ENCODE data around the gene SYTL3.
"Not testable (repeated sequence)": the region's sequence is repeated elsewhere in the genome, so short reads cannot be mapped to it uniquely, and the experiment has no call there.

The SYTL3 gene

GRCh38 chr6:158665332-158665731, 15.5 kb downstream of the SYTL3 start:
- DNase-seq = no peak

- no peak for DNase-seq
Measured at GRCh38 chr6:158666628-158667359, 16.9 kb downstream of the SYTL3 start.

- no peak for DNase-seq
Measured at GRCh38 chr6:158667360-158667981, 17.6 kb downstream of the SYTL3 start.

DNA sequence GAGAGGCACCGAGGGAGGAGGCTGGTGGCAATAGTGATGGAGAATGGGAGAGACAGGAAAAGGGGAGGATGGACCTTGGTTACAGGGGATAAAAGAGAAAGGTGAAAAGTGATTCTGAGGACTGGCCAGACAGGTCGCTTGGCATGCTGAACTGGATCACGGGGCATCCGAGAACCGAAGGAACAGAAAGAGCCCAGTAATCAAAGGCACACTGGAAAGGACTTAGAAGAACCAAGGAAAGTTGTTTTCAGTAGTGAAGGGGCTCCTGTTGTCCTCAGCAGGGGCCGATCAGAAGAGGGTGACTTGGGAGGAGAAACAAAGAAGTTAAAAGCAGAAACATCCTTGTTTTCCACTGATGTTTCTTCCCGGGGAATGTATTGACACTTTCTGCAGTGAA, 18.9 kb downstream of the SYTL3 start:
- DNase-seq = no peak

DNA sequence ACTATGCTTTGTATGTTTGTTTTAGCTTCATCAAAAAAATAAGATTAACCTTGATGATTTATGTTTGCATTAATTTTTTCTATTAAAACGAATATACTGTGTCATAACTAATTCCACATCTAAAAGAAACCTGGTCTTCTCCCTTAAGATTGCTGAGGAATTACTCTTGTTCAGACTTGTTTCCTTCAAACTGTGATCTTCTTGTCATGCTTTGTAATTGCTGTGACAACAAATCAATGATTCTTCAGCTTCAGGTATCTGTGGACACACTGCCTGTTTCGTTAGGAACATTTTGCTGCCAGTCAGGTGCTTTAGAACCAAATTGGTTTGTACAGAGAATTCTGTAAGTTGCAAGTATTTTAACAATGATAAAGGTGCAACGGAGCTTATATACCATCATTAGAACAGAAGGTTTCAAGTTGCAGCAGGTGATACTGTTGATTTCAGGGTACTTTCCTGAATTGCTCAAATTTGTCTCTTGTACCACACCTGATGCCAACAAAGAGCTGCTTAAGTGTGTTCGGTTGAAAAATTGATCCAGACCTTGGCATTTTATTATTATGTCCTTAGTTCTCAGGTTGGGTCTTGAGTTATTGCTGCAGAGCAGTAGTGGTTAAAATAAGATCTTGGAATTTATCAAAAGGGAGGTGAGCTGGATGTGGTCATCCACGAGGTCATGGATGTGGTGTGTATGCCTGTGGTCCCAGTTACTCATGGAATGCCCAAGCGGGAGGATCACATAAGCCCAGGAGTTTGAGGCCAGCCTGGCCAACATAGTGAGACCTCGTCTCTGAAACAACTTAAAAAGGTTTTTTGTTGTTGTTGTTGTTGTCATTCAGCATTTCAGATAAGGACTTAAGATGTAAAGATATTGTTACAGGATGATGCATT, 19.5 kb downstream of the SYTL3 start:
- no peak for DNase-seq

GRCh38 chr6:158672119-158672518, 22.3 kb downstream of the SYTL3 start:
- DNase-seq = not testable (repeated sequence)

DNA sequence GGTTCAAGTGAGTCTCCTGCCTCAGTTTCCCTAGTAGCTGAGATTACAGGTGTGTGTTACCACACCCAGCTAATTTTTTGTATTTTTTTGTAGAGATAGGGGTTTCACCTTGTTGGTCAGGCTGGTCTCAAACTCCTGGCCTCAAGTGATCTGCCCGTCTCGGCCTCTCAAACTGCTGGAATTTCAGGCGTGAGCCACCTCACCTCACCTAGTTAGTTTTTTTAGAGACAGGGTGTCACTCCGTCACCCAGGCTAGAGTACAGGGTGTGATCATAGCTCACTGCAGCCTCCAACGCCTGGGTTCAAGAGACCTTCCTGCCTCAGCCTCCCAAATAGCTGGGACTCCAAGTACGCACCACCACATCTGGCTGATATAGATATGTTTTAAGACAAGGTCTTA, 22.9 kb downstream of the SYTL3 start:
- DNase-seq = no peak

GRCh38 chr6:158674342-158675131, 24.7 kb downstream of the SYTL3 start:
- no peak for DNase-seq

DNA sequence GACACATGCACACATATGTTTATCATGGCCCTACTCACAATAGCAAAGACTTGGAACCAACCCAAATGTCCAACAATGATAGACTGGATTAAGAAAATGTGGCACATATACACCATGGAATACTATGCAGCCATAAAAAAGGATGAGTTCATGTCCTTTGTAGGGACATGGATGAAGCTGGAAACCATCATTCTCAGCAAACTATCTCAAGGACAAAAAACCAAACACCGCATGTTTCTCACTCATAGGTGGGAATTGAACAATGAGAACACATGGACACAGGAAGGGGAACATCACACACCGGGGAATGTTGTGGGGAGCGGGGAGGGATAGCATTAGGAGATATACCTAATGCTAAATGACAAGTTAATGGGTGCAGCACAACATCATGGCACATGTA, 27.2 kb downstream of the SYTL3 start:
- not testable (repeated sequence) for DNase-seq

DNA sequence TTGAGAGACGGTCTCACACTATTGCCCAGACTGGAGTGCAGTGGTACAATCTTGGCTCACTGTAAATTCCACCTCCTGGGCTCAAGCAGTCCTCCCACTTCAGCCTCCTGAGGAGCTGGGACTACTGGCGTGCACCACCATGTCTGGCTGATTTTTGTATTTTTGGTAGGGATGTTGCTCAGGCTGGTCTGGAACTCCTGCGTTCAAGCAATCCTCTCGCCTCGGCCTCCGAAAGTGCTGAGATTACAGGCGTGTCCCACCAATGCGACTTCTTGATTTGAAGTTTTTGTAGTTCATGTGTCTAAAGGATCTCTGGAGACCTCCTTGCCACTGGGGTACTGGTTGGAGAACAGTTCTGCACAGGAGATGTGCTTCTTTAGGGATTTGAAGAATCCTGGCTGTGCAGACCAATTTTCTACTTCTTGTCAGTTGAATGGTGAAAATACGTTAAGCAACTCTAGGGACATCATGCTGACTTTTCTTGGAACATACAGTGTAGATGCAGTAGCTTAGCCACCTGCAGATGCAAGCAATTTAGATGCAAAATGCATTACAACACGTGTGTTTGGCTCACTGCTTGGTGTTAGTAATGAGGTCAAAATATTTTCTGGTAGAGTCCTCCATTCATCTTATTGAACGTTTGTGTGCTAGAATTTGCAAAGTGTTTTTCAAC, 28.2 kb downstream of the SYTL3 start:
- no peak for DNase-seq

GRCh38 chr6:158680015-158680414, 30.2 kb downstream of the SYTL3 start:
- no peak for DNase-seq

DNA sequence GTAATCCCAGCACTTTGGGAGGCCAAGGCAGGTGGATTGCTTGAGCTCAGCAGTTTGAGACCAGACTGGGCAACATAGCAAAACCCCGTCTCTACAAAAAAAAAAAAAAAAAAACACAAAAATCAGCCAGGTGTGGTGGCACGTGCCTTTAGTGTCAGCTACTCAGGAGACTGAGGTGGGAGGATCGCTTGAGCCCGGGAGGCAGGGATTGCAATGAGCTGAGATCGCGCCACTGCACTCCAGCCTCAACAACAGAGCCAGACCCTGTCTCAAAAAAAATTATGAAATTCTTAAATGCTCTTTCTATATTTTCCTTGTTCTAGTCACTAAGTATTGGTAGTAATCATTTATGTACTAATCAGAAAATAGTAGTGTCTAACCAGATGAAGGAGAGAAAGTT, 30.6 kb downstream of the SYTL3 start:
- no peak for DNase-seq

GRCh38 chr6:158684311-158684710, 34.5 kb downstream of the SYTL3 start:
- no peak for DNase-seq

GRCh38 chr6:158684745-158685324, 35.0 kb downstream of the SYTL3 start:
- no peak for DNase-seq

DNA sequence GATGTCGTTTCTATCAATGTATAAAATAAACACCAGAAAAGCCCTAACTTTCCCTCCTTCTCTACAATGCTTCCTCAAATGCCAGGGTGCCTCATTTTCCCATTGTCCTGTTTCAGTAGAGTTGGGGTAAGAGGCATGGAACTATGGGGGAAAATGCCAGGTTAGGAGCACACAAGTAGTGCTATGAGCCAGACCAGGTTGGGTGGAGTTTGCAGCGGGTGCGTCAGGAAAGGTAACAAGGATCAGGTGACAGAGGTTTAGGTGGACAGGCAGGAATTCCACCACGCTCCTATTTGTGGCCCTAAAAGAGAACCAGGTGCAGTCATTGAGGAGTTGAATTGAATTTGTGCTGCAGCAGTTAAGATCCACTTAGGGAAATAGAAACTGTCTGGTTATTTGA, 36.5 kb downstream of the SYTL3 start:
- no peak for DNase-seq

GRCh38 chr6:158686791-158687381, 37.0 kb downstream of the SYTL3 start:
- no peak for DNase-seq

DNA sequence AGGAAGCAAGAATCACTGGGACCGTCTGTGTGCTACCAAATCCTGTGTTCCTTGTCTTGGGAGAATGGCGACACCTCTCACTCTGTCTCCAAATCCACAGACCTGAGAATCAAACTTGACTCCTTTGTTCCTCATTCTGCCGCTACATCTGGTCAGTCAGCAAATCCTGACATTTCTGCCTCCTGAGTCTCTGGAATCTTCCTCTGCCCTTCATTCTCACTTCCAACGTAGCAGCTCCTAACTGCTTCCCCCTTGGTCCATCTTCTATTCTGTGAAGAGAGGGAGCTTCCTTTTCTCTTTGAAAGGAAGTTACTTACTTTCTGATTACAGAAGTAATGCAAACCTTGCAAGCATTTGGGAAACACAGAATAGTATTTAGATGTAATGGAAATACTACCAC, 37.7 kb downstream of the SYTL3 start:
- no peak for DNase-seq

GRCh38 chr6:158688860-158689259, 39.0 kb downstream of the SYTL3 start:
- DNase-seq = no peak

GRCh38 chr6:158694913-158695312, 45.1 kb downstream of the SYTL3 start:
- DNase-seq = no peak

DNA sequence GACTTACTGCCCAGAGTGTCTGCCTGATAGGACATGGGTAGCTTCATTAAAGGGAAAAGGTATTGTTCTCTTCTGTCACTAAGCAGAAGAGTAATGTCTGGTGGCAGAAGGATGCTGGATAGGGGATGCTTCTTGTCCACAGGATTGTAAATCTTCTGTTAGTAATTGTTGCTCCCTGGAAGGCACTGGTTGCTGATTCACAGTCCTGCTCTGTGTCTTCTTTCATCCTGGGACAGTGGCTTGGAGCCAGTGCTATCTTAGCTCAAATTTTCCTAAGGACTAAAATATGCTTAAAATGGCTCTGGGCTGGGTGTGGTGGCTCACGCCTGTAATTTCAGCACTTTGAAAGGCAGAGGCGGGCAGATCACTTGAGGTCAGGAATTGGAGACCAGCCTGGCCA, 48.0 kb downstream of the SYTL3 start:
- no peak for DNase-seq

DNA sequence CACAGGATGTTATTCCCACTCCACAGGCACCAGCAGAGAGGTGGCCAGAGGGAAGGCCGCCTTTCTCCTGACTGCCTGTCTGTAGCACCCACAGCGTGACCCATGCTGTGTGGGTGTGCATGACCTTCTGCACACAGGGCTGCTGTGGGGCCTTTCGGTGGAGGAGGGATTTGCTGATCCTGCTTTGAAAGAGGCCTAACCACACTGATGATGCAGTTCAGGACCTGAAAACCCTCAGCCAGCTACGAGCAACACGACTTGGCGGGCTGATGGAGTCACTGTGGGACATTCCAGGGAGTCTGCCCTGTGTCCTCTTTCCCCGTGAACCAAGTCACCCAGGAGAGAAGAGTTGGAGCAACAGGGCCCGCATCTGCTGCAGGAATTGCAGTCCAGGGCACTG, 49.1 kb downstream of the SYTL3 start:
- no peak for DNase-seq

DNA sequence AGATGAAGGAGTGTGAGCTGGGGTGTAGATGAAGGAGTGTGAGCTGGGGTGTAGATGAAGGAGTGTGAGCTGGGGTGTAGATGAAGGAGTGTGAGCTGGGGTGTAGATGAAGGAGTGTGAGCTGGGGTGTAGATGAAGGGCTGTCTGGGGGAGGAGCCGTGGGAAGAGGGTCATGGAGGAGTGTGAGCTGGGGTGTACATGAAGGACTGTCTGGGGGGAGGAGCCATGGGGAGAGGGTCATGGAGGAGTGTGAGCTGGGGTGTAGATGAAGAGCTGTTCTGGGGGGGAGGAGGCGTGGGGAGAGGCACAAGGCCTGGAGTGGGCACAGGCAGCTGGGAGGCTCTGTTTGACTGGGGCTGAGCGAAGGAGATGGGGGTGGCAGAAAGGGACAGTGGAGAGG, 51.4 kb downstream of the SYTL3 start:
- DNase-seq = not testable (repeated sequence)

Data from NCI-H524 treated with DMSO at 0.1 percent for 48 hours (cell line).